Measurements from ENCODE around the gene HELZ.

DNA sequence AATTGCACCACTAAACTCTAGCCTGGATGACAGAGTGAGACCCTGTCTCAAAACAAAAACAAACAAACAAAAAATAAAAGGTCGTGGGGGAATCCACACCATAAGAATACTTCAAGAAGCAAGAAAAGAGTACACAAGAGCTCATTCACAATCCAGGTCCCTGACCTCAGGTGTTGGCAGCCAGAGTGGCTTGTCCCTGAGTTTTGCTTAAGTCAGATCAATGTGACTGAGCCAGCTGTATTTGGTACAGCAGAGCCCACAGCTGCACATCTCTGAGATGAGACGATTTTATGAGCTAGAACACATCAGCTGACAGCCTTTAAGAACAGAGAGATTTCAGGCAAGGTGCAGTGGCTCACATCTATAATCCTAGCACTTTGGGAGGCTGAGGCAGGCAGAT lies 178.3 kb downstream of the HELZ start:
- TF ChIP-seq POLR2A (IDR thresholded peaks at IDR 0.05) (no peak), EP300 (IDR thresholded peaks at IDR 0.05) (no peak)
- TF ChIP-seq, protein P1, sequence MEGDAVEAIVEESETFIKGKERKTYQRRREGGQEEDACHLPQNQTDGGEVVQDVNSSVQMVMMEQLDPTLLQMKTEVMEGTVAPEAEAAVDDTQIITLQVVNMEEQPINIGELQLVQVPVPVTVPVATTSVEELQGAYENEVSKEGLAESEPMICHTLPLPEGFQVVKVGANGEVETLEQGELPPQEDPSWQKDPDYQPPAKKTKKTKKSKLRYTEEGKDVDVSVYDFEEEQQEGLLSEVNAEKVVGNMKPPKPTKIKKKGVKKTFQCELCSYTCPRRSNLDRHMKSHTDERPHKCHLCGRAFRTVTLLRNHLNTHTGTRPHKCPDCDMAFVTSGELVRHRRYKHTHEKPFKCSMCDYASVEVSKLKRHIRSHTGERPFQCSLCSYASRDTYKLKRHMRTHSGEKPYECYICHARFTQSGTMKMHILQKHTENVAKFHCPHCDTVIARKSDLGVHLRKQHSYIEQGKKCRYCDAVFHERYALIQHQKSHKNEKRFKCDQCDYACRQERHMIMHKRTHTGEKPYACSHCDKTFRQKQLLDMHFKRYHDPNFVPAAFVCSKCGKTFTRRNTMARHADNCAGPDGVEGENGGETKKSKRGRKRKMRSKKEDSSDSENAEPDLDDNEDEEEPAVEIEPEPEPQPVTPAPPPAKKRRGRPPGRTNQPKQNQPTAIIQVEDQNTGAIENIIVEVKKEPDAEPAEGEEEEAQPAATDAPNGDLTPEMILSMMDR (IDR thresholded peaks at IDR 0.05), result no peak
